GM21390 (cell line): ENCODE results near the gene FOXR1.

Experiments
- ATAC-seq: cut with Tn5 transposase; IDR thresholded peaks from one replicate; pipeline ENCODE4 v1.9.1; 2021; ENCODE audit not compliant: unreplicated experiment

Gene FOXR1, protein sequence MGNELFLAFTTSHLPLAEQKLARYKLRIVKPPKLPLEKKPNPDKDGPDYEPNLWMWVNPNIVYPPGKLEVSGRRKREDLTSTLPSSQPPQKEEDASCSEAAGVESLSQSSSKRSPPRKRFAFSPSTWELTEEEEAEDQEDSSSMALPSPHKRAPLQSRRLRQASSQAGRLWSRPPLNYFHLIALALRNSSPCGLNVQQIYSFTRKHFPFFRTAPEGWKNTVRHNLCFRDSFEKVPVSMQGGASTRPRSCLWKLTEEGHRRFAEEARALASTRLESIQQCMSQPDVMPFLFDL

DNA sequence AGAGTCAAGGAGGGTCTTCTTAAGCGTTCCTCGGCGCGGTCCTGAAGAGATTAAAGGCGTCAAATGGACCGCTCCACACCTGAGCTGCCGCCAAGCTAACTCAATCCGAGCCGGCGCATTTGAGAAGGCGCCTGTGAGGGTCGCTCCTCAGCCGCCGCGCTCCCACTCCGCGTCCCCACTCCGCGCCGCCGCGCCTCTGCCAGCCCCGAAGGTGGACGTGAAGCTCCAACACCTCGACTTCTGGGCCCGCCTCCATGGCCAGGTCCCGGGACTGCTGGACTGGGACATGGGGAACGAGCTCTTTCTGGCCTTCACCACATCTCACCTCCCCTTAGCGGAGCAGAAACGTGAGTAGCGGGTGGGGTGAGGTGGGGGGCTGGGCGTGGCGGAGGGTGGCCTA is at the start of gene FOXR1:
Gene FOXR1 (plus strand): TSS at position 116 of the 400 bp plus-strand sequence. CDS start 171 bp downstream, at position 287.
- no peak for ATAC-seq

DNA sequence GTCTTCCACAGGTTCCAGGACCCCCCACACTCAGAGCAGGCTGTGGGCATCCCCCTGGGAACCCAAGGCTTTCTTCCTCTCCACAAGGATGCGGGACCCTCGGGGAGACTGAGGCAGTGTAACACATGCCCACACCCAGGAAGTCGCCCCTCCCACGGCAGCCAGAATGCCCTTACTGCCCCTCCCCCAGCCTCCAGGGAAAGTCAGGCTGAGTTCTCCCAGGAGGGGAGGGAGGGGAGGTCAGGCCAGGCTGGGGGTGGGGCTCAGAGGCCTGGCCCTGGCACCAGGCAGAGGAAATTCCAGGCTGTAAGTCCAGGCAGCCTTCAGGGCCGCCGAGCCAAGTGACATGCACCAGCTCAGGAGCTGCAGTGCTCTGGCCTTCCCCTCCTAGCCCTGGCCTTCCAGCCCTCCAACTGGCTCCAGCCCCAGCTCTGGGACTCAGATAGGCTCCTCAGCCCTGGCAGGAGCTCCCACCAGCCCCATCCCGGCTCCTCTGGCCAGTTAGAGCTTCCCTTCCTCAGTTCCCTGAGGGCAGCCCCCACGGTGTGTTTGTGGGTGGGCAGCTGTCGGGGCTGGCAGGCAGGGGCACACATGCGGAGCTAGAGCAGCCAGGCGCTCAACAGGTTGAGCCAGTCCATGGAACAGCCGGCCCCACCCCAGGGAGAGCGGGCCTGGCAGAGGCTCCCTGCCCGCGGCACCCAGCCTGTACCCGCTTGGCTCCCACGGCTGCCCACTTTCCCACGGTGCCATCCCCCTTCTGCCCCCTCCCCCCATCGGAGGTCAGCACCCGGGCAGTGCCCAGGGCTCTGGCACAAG is 49.4 kb upstream of the FOXR1 start:
- ATAC-seq: no peak

DNA sequence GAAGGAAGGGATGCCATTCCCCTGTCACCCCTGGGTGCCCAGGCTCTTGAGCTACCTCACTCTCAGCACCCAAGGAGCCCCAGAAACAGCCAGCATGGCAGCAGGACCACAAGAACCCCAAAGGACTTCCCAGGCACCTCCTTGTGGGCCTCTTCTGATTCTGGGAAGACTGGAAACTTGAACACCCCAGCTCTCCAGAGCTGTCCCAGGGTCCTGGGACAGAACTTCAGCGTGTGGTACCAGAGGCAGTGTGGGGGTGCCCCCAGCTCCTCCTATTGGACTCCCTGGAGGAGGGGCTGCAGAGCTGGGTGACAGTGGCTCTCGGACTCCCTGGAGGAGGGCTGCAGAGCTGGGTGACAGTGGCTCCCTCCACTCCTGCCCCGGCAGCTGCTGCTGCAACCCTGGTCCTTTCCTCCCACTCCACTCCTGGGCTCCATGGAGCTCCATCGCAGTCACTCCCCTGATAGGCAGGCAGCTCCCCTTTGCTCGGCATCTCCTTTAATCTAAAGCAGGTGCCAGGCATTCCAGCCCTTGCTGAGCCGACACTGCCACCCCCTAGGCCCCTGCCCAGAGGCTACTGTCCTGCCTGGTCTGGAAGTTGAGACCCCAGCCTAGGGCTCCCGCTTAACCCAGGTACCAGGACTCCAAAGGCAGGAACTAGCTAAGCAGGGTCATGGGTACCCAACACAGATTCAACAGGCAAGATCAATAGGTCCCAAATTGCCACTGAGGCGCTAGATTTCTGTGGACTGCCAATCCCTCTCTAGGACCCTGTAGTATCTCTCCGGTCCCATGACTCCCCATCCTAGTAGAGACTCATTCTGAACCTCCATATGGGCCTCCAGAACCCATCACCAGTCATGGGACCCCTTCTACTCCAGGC is 48.6 kb upstream of the FOXR1 start:
- ATAC-seq: no peak

DNA sequence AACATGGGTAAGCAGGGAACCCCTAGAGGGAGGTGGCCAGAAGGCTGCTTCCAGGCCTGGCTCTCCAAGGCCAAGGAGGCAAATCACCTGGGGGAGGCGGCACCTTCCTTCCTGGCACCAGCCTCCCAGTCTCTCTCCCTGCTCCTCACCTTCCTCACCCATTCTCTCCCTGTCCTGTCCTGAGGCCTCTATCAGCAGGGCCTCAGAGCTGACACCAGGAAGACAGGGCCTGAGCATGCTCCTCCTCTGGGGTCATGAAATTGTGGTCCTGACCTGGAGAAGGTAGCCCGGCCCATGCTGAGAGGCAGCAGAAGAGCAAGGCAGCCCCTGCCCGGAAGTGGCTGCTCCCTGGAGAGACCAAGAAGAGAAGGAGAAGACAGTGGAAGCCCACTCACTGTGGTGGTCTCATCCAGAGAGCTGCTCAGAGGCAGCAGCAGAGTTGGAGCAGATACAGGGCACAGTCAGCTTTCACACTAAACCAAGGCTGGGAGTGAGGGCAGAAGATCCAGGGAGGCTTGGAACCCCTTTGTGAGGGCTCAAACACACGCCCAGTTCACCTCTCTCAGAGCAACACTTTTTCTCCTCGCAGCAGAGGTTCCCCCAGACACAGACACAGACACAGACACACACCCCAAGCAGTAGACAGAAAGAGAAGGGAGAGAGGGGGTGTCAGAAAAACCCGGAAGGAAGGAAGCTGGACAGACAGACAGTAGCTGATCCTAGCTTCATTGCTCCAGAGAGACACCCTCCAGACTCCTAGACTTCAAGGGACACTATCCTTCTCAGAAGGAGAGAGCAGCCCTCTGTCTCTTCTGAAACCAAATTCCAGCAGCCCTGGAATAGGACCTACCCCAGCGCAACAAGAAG is 47.6 kb upstream of the FOXR1 start:
- no peak for ATAC-seq

DNA sequence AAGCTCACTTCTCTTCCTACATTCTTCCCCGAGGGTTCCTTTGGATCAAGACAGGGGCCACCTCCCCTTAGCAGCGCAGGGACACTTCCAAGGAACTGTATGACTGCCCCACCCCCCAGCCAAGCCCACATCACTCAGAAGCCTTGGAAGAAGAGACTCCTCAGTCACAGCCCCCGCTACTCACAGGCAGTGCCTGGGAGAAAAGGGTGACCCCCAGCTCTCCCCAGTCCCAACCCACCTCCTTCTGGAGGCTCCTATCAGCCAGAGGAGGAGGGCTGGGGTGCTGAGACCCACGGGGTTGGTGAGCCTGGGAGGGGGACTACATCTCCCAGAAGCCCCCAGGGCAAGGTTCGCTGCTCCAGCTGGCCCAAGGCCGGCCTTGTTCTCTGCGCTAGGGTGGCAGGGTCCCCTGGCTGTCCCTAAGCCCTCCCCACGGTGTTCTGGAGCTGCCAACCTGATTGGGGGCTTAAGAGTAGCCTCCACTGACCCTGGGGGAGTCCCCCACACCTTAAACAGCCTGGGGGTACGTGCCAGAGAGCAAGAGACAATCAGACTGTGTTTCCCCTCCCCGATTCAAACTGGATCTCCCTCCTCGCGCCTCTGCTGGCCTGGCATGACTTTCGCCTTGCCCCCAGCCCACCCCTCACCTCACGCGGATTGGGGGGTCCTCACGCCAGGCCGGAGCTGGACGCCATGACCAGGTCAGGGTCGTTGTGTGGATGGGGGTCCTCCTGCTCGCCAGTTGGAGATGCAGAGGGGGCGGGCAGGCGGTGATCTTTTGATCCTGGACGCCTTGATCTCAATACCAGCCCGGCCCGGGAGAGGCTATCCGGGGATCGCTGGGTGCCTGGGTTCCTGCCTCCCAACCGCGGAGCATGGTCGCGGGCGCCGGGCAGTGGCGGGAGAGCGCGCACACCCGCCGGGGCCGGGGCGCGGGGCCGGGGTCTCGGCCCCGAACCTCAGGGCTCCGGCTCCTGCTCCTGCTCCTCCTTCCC is 46.7 kb upstream of the FOXR1 start:
- ATAC-seq: no peak

DNA sequence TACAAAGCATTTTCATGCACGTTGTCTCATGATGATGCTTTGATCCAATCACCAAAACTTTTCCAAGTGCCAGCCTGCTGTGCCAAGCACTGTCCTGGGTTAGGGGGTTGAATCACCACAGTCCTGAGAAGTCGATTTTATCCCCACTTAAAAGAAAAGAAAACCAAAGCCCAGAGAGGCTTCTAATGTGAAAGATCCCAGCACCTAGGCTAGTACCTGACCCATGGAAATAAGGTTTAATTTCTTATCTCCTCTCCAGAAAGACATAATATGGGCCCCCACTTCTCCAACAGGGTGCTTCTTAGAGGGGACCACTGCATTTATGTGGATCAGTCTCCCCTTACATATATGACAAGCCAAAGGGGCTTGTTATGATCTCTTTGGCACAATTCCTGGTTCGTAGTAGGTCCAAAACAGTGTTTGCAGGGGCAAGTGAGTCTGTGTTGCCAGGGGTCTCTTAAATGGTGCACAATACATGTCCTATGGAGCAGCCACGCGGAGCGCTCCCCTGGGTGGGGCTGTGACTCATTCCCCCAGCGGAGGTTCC is 43.9 kb upstream of the FOXR1 start:
- ATAC-seq: no peak

DNA sequence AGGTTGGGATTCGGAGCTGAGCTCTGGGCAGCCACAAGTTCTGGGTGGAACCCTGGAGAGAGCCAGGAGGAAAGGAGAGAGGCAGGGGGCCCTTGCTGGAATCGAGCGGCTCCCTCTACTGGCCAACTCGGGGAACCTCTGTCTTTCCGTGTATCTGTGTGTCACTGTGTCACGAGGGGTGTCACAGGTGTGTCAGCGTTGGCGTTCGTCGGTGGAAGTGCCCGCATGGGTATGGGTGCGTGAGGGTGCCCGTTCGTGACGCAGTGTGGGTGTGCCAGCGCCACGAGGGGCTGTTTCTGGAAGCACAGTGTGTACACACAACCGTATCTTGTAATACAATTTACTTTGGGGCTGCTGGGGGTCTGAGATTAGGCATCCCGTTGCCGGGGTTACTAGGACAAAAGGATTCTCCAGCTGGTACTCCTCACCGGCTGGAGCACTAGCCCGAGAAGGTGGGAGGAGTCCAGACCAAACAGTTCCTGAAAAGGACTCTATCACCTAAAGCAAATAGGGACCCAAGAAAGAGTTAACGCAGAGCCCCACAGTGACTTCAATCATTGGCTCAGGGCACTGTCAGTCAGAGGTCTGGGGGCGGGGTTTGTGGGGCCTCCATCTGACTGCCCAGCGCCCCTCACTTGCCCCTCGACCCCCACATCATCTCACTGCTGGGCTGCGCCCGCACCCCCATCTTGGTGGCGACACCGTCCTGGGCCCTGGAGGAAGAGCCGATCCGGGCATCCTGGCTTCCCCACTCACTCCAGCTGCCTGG is 43.3 kb upstream of the FOXR1 start:
- peak; percentile 35 for ATAC-seq

DNA sequence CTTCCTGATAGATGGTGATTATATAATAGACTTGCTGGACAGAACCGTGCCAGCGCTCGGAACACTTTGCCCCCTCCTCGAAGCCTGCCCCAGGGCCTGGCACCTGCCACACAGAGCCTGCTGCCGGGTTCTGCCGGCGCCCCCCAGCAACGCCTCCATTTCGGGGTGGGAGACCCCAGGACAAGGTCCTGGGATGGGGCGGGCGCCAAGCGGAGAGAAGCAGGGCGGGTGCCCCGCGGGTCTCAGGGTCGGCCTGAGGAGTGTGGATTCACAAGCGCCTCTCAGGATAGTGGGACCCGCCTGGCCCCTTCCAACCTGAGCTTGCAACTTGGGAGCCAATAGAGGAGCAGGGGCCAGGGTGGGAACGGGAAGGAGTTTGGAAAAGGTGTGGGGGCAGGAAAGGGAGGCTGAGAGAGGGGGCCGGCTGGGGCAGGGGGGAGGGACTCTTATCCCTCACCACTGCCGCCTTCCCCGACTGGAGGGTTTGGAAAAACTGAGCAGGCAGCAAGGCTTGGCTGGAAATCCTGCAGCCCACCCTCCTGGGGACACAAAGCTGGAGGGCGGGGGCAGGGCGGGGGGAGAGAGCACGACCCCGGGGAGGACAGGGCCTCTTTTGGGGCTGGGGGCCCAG is 42.6 kb upstream of the FOXR1 start:
- no peak for ATAC-seq

DNA sequence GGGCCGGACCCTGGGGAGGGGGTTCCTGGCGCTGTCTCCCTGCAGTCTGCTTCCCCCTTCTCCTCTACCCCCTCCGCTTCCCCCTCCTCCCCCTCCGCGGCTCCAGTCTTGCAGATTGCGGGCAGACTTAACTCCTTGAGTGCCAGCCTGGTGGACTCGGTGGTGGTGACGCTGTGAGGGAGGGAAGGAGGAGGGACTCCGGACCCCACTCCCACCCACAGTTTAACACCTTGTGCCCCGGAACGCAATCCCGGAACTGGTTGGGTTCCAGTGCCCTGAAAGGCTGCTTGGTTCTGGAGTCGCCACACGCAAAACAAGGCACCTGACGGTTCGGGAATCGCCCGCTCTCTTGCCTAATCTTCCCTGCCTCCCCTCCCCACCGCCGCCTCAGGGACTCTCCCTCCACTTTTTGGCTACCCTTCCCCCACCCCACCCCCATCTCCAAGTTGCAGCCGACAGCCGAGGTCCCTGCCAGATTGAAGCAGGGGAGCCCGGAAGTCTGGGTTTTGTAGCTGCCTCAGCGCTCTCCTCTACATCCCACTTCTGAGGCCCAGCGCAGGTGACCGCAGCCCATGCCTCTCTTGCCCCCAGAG is 42.0 kb upstream of the FOXR1 start:
- no peak for ATAC-seq

DNA sequence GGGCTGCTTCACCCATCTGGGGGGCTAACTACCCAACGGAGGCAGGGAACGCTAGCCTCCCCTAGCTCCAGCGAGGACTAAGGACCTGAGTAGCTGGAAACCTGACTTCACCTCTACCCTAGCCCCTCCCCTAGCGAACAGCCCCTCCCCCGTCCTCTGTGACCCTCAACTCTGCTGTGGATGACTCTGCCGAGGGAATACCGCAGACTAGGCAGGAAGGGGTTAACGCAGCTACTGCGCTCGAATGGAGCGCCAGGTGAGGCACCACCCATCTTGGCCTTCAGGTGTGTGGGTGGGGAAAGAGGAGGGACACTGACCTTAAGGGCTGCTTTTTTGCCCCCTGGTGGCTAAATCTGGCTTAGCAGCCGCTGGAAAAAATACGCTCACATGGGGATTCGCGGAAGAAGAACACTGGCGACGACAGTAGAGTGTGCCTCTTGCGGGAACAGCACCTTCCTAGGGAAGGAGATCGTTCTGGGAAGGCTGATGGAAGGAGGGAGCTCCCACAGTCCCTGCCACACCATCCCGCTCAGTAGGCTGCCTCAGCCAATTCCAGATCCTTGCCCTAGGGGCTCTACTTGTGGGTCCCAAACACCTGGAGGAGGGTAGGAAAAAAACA is 41.4 kb upstream of the FOXR1 start:
- no peak for ATAC-seq

DNA sequence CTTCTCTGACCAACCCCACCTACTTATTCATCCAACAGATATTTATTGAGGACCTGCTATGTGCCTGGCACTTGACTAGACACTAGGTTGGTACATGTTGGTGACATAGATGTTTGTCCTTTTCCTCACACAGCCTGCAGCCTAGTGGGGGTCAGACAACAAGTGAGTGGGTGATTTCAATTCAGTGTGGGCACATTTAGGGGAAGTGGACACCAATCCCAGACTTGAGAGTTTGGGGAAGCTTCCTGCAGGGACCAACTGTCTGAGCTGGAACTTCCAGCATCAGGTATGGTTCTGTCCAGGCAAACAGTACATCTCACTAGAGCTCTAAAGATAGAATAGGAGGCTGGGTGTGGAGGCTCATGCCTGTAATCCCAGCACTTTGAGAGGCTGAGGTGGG is 40.0 kb upstream of the FOXR1 start:
- ATAC-seq: no peak

DNA sequence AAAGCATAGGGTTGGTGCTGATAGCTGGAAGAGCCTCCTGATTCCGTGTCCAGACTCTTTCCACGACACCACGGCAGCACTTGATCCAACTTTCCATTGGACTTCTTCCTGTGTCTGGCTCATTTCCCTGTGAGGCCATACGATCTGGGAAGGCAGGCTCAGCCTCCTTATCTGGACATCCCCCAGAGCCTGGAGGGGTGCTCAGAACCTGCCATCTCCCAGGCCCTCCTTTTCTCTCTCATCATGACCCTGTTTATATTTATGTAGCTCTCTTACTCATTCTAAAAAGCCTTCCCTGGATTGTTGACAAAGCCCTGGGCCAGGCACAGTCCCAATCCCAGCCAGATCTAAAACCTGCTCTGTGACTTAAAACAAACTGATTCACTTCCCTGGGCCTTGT is 38.1 kb upstream of the FOXR1 start:
- ATAC-seq: no peak

DNA sequence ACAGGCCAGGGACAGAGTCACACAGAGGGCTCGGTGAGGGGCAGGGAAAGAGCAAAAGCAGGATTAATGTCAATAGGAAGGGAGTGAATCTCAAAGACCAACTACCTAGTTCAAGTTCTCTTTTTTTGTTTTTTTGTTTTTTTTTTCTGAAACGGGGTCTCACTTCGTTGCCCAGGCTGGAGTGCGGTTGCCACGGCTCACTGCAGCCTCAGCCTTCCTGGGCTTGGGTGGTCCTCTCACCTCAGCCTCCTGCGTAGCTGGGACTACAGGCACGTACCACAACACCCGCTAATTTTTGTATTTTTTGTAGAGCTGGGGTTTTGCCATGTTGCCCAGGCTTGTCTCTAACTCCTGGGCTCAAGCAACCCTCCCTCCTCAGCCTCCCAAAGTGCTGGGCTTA is 36.2 kb upstream of the FOXR1 start:
- ATAC-seq: no peak

DNA sequence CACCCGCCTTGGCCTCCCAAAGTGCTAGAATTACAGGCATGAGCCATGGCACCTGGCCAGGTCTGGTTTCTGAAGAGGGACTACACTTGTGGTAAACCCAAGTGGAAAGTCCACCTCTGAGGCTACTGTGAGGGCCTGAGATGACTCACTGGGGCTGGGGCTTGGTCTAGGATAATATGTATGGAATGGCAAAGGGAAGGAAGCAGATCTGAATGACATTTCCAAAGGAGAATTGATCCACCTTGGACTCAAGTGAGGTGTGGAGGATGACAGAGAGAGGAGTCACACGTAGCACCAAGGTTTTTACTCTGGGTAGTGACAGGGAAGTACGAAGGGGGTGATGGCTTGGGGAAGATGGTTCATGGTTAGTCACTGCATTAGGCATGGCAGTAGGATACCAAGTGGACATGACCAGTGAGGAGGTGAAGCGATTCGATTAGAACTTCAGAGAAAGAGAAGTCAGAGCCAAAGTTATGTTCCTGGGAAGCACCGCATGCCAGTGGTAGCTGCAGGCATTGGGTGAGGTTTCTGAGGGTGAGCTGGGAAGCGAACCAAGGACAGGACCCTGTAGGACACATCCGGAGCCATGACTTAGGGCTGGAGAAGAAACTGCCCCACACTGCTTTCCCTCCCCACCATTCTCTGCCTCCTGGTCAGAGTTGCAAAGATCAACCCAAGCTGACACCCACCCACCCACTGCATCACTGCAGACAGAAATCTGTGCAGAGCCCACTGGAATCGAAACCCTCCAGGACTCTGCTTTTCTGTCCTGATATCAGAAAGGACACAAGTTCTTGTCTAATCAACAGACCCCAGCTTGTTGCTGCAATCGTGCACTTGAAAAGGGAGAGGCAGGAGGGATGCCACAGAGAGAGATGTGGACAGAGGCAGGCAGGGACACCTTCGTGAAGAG is 32.8 kb upstream of the FOXR1 start:
- no peak for ATAC-seq

DNA sequence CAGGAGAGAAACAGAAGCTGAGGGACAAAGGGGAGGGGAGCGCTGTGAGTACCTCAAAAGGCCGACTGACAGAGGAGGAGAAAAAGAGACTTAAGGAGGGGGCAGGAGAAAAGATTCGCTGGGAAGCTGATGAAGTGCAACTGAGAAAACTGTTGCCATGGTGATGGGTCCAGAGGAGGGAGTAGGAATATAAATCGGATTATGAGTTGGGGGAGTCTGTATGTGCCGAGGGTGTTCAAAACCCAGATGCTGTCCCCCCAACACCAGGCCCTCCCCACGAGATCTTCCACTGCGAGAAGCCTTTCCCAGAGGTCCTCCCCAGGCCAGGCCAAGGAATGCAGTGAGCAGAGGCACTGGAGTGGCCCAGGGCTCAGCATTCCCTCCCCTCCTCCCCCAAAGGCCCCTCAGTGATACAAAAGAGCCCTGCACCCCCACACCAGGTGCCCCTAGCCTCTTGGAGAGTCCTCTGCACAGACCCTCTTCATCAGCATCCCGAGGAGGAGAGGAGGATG is 32.1 kb upstream of the FOXR1 start:
- no peak for ATAC-seq
